Nephron (organoid): ENCODE results near the gene KLF11.
A peak's percentile ranks its signal among the peaks of the same experiment; 100 is the strongest.

Experiments
- H3K27ac Mint-ChIP-seq, 3 experiments: 2 replicates each; pipeline ENCODE4 v1.8.0; 2020; ENCODE audit warnings: mixed read lengths in 3 of 3, mild to moderate bottlenecking in 2 of 3, moderate library complexity in 1 of 3
- H3K27me3 Mint-ChIP-seq: 2 replicates; pipeline ENCODE4 v1.8.0; 2021; ENCODE audit warnings: low read depth, mild to moderate bottlenecking, moderate library complexity, mixed read lengths
- H3K36me3 Mint-ChIP-seq: 2 replicates; pipeline ENCODE4 v1.8.0; 2020; ENCODE audit warnings: low read depth, mixed read lengths
- H3K4me1 Mint-ChIP-seq: 2 replicates; pipeline ENCODE4 v1.8.0; 2020; ENCODE audit warnings: mixed read lengths
- H3K4me3 Mint-ChIP-seq, 3 experiments: 2 replicates each; pipeline ENCODE4 v1.8.0; 2020; ENCODE audit warnings: mild to moderate bottlenecking in 3 of 3, mixed read lengths in 3 of 3, moderate library complexity in 2 of 3
- H3K9me3 Mint-ChIP-seq: 2 replicates; pipeline ENCODE4 v1.8.0; 2020; ENCODE audit warnings: mixed read lengths
- CTCF ChIP-seq, 3 experiments: fragments of 200-600 bp; sonication (generic); IDR thresholded peaks; one replicate each; pipeline ENCODE4 v1.5.0; 2021; ENCODE audit warnings: antibody characterized with exemption in 3 of 3; ENCODE audit not compliant: unreplicated experiment in 3 of 3

Gene KLF11

GRCh38 chr2:10047616-10048500 is 4.5 kb downstream of the KLF11 start:
- H3K4me3 Mint-ChIP-seq = no peak overlapping the region
- H3K27me3 Mint-ChIP-seq = no peaks in the 10 kb centered on the region
- H3K9me3 Mint-ChIP-seq = no peaks in the 10 kb centered on the region
- TF ChIP-seq CTCF (IDR thresholded peaks at IDR 0.05; ENCODE audit: unreplicated experiment in 3 of 3) = no peak
- peaks cover 31% of the 10 kb centered on the region for H3K4me1 Mint-ChIP-seq
- H3K36me3 Mint-ChIP-seq = peaks cover 38% of the 10 kb centered on the region
- peak overlapping the region in 1 of 3 experiments; percentile 50 for H3K27ac Mint-ChIP-seq

DNA sequence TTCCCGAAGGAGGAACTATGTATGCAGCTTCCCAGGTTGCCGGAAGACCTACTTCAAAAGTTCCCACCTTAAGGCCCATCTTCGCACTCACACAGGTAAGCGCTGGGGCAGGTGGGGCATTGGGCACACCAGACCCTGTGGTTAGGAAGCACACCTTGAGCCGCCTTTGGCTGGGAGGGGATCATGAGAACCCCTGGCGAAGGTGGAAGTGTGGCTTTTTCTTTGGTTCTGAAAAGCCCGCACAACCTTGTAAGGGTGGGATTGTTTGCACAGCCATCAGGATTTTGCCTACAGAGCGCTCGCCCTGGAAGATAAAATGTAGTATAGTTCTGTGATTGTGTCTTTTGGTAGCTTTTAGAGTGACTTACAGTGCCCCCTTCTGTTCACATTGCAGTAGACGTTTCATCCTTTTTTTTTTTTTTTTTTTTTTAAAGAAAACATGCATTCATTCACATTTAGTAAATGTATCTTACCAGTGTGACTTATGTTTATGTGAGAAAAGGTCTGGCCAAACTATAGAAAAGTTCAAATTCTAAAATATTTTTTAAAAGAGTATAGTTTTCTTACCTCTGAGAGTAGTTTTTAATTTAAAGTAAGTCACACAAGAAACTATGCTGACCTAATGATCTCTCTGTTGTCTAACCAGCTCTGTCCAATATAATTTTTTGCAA is 5.3 kb downstream of the KLF11 start:
- TF ChIP-seq CTCF (IDR thresholded peaks at IDR 0.05; ENCODE audit: unreplicated experiment in 3 of 3) = peak; percentile 57 to 74 (median 60)
- Mint-ChIP-seq H3K27me3 (no peaks in the 10 kb centered on the region), H3K27ac (peak overlapping the region in 2 of 3 experiments; percentile 20 to 27), H3K36me3 (peaks cover 46% of the 10 kb centered on the region), H3K9me3 (no peaks in the 10 kb centered on the region), H3K4me3 (peak overlapping the region in 1 of 3 experiments; percentile 46), H3K4me1 (peaks cover 37% of the 10 kb centered on the region)

- no peaks in the 10 kb centered on the region for H3K27me3 Mint-ChIP-seq
- no peak overlapping the region for H3K27ac Mint-ChIP-seq
- no peak for TF ChIP-seq CTCF (IDR thresholded peaks at IDR 0.05; ENCODE audit: unreplicated experiment in 3 of 3)
- no peaks in the 10 kb centered on the region for H3K9me3 Mint-ChIP-seq
- H3K4me1 Mint-ChIP-seq = peaks cover 44% of the 10 kb centered on the region
- no peak overlapping the region for H3K4me3 Mint-ChIP-seq
- peaks cover 57% of the 10 kb centered on the region for H3K36me3 Mint-ChIP-seq
These were observed 8.9 kb downstream of the KLF11 start for GRCh38 chr2:10052216-10052615.

DNA sequence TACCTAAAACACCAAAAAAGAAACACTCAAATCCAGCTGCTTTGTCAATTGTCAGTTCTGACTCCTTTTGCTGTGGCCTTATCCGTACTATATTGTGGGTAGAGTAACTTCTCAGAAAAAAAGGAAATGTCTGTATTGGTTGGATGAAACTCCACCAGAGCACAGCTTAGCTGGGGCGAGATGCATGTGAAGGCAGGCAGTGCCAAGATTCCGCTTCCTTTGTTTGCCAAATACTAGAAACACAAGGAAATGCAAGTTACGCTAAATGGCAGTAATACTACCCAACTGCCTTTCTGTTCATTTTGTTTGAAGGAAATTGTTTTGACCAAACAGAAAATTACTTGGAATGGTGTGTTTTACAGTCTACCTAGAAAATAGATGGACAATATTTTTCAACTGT is 10.0 kb downstream of the KLF11 start:
- Mint-ChIP-seq H3K27me3 (no peaks in the 10 kb centered on the region), H3K36me3 (peaks cover 55% of the 10 kb centered on the region), H3K27ac (no peak overlapping the region), H3K4me1 (peaks cover 44% of the 10 kb centered on the region), H3K9me3 (no peaks in the 10 kb centered on the region), H3K4me3 (no peak overlapping the region)
- no peak for TF ChIP-seq CTCF (IDR thresholded peaks at IDR 0.05; ENCODE audit: unreplicated experiment in 3 of 3)

GRCh38 chr2:10054424-10054823 is 11.1 kb downstream of the KLF11 start:
- Mint-ChIP-seq H3K27me3 (no peaks in the 10 kb centered on the region), H3K4me3 (no peak overlapping the region), H3K9me3 (no peaks in the 10 kb centered on the region), H3K4me1 (peaks cover 36% of the 10 kb centered on the region), H3K36me3 (peaks cover 46% of the 10 kb centered on the region), H3K27ac (peak overlapping the region; percentile 37 to 55 (median 44))
- TF ChIP-seq CTCF (IDR thresholded peaks at IDR 0.05; ENCODE audit: unreplicated experiment in 3 of 3) = no peak
